GDM1 (cell line): ENCODE results near the gene ANXA2R.

Experiments
- DNase-seq: peaks from one replicate; lab custom pipeline; 2025; lab: John Stamatoyannopoulos, UW

The ANXA2R gene

GRCh38 chr5:43000111-43000840, 39.8 kb downstream of the ANXA2R start:
- DNase-seq = no peak

GRCh38 chr5:42995360-42995751, 44.8 kb downstream of the ANXA2R start:
- no peak for DNase-seq

GRCh38 chr5:42994555-42995359, 45.4 kb downstream of the ANXA2R start:
- peak; percentile 82 for DNase-seq

GRCh38 chr5:42994246-42994554, 45.9 kb downstream of the ANXA2R start:
- DNase-seq = no peak

DNA sequence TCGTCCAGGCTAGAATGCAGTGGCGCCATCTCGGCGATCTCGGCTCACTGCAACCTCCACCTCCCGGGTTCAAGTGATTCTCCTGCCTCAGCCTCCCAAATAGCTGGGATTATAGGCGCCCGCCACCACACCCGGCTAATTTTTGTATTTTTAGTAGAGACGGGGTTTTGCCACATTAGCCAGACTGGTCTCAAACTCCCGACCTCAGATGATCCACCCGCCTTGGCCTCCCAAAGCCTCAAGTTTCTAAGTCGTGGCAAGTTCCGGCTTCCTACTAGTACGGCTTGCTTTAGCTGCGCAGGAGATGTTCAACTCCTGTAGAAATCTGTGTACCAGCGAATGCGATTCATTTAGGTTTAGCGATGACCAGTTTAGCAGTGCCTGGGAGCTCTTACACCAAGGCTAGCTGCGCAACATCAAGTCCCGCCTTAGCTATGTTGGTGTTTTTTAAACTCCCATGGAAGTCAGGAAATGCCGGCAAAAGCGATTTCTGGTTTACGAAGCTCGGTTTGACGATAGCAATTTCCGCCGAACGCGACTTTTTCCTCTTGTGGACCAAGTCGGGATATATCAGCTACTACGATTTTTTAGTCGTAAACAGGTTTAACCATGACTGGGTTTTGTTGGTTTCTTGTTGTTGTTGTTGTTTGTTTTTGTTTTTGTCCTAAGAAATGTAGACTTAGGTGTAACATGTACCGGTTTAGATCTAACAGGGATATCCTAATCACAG, 46.4 kb downstream of the ANXA2R start:
- peak; percentile 54 for DNase-seq

- peak; percentile 66 for DNase-seq
These were observed 47.8 kb downstream of the ANXA2R start for GRCh38 chr5:42992088-42992879.

GRCh38 chr5:42991404-42992087, 48.6 kb downstream of the ANXA2R start:
- DNase-seq = no peak

- no peak for DNase-seq
These were observed 49.2 kb downstream of the ANXA2R start for GRCh38 chr5:42990892-42991291.
